Superior temporal gyrus (tissue), 1 donor: ENCODE data around the gene SETD5.

Experiments used
- DNase-seq: peaks from one replicate; pipeline ENCODE4 v3.0.0-alpha.2; 2016; ENCODE audit errors: extremely low spot score

The SETD5 gene, protein sequence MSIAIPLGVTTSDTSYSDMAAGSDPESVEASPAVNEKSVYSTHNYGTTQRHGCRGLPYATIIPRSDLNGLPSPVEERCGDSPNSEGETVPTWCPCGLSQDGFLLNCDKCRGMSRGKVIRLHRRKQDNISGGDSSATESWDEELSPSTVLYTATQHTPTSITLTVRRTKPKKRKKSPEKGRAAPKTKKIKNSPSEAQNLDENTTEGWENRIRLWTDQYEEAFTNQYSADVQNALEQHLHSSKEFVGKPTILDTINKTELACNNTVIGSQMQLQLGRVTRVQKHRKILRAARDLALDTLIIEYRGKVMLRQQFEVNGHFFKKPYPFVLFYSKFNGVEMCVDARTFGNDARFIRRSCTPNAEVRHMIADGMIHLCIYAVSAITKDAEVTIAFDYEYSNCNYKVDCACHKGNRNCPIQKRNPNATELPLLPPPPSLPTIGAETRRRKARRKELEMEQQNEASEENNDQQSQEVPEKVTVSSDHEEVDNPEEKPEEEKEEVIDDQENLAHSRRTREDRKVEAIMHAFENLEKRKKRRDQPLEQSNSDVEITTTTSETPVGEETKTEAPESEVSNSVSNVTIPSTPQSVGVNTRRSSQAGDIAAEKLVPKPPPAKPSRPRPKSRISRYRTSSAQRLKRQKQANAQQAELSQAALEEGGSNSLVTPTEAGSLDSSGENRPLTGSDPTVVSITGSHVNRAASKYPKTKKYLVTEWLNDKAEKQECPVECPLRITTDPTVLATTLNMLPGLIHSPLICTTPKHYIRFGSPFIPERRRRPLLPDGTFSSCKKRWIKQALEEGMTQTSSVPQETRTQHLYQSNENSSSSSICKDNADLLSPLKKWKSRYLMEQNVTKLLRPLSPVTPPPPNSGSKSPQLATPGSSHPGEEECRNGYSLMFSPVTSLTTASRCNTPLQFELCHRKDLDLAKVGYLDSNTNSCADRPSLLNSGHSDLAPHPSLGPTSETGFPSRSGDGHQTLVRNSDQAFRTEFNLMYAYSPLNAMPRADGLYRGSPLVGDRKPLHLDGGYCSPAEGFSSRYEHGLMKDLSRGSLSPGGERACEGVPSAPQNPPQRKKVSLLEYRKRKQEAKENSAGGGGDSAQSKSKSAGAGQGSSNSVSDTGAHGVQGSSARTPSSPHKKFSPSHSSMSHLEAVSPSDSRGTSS (N-terminal part only)

DNA sequence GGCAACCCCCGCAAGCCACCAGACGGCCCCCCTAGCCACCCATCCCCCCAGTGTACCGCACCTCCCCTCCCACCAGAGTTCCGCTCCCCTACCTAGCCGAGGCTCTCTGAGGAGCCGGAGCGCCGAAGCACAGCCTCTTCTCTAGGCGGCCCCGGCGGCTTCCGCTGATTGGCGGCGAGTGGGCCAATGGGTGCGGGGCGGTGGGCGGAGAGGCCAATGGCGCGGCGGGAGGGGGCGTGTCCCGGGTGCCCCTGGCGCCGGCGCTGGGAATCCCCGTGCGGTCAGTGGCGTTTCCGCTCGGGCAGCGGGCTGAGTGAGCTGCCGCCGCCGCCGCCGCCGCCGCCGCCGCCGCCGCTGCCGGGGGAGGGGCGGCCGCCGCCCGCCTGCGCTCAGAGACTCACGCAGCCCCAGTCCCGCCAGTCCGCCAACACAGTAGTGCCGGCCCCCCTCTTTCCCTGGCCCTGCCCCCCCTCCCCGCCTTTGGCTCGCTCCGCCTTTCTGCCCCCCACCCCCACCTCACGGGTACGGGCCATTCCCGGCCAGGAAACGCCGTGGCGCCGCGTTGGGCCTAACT is at the start of gene SETD5:
Gene SETD5, plus strand, starts transcription at position 284 of the 574 bp plus-strand sequence. CDS start 31,324 bp downstream, outside the sequence.
- peak; percentile 95 for DNase-seq

DNA sequence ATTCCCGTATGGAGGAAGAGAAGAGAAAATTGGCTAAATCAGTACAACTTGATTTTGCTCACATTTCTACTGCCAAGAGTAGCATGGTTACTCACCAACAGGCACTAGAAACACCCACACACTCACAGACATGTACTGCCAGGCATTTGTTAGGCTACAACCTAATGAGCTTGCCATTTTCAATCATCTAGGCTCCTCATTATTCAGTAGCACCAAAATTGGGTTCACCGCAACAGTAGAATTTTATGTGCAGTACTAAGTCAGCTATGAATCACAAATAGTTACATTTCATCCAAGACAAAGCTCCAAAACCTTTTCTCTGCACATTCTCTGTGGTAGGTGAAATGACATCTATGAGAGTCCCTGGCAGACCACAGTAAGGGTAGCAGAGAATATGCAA is 49.5 kb upstream of the SETD5 start:
- peak; percentile 56 for DNase-seq

DNA sequence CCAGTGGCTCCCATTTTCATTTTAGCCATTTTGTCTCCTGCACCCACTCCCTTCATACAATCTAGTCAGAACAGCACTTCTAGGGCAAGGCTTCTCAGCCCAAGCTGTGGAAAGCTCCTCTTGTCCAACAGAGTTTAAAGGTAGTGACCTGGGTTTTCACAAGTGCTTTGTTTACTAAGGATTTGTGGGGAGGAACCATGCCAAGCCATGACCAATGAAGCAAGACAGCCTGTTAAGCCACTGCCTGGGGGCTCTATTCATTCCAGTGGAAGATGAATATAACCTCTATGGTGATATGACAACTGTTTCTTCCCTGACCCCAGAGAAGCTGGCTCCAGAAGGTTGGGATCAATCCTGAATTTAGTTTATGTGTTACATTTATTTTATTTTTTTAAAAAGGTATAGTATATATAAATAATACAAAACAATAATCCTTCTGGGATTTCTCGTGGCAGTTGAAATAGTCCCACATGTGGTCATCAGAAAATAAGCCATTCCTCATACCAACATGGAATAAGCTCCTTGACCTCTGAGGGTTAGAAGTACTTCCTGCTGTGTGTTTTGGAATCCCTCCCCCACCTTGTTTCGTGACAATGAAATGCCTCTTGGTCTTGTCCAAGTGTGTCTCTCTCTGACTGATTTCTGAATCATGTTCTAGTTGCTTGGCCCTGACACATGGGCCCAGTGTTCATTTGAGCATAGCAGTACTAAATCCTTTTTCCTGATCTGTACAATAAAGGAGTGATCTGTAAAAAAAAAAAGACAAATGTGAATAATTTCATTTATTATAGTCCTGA is 47.9 kb upstream of the SETD5 start:
- no peak for DNase-seq

DNA sequence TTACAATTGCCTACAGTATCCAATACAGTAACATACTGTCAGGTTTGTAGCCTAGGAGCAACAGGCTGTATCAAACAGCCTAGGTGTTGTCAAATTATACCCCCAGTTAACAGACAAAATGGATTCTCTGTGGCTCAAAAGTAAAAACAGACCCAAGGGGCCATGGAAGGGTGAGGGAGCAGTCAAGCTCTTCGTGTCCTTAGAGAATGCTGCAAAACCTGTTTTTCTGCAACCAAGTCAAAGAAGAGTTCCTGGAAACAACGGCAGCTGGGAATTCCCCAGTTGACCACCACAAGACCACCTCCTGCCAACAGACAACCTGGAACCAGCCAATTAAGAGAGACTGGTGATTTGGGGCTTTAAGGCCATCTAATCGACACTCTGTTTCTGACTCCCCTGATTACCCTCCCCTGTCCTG is 45.7 kb upstream of the SETD5 start:
- DNase-seq = no peak

DNA sequence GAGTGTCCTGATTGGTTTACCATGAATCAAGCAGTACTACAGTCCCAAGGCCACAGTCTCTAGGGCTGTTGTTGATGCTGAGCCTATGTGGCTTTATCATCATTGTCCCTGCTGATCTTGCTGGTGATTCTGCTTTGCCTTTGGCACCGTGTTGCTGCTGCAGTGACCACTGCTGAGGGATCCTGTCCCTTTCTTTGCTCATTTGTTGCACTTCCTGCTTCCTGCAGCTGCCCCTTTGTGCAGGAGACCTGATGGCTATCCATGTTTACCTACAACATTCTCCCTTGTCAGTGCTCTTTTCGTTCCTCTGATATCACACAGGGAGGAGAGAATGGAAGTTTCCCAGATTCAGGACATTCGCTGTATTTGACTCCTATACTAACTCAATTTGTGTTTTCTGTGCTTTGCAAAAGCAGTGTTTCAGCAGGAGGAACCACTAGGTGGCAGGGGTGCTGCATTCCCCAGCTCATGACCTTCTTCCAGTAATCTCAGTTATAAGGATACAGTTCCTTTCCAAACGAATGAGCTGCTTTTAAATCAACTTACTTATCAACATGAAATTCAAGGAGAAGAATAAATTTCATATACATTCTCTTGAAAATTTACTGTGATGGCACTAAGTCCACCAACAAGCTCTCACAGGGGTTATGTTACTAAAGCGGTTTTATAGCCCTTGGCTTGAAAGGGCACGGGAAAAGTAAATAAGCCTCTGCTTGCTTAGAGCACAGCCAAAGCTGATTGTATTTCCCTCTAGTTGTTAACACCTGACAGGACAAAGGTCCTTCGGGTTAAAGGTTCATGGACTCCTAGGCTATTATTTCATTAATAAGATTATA is 44.3 kb upstream of the SETD5 start:
- DNase-seq = peak; percentile 89

DNA sequence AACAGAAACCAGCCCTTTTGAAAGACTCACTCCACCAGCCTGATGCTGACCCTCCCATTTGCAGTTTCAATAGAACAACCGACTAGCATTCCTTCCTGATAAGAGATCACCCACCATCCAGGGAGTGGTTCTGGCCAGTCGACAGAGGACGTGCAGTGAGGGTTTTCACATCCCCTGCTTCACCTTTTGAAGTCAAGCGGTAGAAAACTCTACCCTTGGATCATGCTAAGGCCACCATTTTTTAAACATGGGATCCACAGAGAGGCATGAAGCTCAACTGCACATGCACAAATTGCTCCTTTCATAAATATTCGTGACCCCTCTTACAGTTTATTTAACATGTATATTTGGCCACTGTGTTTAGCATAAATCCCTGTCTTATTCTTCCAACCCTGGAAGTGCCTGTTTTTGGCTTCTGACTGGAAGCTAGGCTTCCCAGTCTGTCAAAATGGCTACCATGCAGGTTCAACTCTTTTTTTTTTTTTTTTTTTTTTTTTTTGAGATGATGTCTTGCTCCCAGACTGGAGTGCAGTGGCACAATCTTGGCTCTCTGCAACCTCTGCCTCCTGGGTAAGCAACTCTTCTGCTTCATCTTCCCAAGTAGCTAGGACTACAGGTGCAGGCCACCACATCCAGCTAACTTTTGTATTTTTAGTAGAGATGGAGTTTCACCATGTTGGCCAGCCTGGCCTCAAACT is 35.6 kb upstream of the SETD5 start:
- no peak for DNase-seq

DNA sequence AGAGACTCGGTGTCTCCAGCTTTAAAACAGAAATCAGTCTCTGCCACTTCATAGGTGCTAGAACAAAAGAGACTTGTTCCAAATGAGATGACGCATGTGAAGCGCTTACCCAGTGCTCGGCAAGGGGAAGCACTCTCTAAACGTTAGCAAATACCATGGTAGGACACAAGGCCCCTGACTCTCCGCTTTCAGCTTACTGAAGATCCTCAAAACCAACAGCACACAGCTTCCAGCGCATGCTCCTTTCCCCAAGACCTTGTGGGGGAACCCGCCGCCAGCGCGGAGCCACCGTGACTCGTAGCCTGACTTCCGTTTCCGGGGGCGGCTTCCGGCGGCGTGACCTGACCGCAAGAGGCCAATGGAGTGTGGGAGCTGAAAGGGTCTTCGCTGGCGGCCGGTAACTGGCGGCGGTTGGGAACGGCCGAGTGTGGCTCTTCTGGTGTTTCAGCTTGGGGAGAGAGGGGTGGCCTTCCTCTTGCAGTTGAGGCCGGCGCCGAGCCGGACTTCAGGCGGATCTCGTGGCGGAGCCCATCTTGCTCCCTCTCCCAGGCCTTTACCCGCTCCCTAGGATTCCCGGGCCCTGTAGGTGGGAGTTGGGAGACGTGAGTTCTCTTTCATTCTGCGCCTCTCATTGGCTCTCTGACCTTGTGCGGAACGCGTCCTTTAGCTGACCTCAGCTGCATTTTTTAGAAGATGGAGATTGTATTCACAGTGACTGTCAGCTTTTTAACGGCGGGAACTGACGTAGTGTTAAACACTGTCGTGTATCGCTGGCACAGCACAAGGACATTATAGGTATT is 34.5 kb upstream of the SETD5 start, which contains the start of gene THUMPD3:
Gene THUMPD3, plus strand, starts transcription at position 324 of the 800 bp plus-strand sequence. CDS start 2,015 bp downstream, outside the sequence.
- peak; percentile 95 for DNase-seq

DNA sequence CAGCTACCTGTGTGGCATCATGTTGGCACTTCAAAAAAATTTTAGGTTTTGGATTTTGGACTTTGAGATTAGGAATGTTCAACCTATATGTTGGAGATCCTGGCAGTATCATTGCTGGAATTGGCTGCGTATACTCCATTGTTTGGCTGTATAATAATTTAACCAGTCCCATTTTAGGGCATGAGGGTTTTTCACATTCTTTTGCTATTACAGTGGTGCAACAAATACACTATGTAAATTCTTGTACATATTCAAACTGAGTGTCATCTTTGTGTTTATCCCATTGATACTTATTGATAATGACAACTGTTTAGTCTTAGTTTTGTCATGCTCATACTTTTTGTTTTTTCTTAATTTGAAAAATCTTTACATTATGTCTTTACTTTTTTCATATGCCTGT is 27.9 kb upstream of the SETD5 start:
- DNase-seq = no peak

DNA sequence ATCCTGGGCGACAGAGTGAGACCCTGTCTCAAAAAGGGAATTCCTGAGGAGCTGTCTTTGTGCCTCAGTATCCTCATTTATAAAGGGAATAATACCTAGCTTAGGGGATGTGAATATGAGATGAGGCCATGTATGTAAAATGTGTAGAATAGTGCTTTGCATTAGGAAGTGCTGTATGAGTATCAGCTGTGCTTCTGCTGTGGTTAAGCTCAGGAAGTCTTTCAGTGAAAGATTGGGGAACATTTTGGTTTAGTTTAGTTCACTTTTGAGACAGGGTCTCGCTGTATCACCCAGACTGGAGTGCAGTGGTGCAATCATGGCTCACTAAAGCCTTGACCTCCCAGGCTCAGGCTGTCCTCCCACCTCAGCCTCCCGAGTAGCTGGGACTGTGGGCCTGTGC is 23.9 kb upstream of the SETD5 start:
- DNase-seq = no peak

DNA sequence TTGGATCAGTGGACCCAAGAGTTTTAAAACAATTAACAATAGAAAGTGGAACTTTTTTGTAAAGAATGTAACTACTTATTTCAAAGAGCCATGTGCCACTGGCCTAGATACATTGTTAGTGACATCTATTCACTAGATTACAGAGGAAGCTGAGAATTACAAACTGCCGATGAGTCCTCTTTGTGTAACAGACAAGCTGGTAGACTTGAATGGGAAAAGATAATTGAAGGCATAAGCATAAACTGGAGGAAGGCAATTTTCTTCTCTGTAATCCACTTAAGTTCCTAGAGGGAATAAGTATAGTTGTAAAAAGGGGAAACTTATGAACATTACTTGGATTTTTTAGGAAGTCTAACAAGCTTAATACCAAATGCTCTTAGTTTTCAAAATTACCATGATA is 19.4 kb upstream of the SETD5 start:
- no peak for DNase-seq

DNA sequence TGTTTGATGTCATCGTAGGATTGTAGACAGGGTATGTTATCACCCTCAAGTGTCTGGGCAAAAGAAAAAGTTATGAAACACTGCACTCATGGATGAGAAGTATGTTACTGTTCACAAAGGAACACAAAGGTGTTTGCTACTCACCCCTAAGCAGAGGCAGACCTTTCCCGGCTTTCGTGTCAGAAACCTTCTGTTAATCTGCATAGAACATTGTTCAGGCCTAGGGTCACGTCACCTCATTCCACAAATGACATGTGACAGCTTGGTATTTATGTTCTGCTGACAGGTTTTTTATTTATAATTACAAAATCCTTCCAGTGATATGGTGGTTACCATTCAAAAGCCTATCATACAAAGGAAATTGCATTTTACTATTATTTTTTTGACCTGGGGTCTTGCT is 18.1 kb upstream of the SETD5 start:
- DNase-seq = no peak

DNA sequence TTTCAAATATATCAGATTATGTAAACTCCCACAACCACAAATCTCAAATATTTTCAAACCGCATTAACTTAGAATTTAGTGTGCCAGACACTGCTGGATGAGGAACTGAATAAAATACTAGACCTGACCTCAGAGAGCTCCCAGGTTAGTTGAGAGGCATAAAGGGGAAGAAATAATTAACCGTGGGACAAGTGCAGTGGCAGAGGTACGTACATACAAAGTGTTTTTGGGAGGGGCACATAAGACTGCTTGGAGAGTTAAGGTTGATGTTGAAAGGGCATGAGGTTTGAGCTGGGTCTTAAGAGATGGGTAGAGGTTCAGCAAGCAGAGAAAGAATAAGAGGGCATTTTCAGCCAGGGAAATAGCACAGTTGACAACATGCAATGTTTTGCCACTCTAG is 17.4 kb upstream of the SETD5 start:
- no peak for DNase-seq

DNA sequence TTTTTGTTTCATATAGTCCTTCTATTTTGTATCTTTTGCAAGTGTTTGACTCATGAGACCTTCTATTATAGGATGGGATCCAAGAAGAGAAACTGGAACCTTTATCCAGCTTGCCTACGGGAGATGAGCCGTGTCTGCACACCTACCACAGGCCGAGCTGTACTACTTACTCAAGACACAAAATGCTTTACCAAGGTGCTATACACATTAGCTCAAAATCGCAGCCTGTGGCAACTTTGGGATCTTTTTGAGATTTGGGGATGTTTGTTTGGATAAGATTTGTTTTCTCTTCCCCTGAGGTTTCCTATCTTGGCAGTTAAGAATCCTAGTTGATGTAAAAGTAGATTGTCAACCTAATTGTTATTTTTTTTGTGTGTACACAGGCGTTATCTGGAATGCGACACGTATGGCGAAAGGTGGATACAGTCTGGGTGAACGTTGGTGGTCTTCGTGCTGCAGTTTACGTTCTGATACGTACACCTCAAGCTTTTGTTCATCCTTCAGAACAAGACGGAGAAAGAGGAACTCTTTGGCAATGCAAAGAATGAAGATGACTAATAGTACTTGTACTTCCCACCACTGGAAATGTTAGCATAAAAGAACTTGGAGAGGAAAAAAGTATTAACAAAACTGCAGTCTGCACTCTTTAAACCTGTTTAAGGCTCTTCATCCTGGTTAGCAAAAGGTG is 13.1 kb upstream of the SETD5 start:
- DNase-seq = no peak

DNA sequence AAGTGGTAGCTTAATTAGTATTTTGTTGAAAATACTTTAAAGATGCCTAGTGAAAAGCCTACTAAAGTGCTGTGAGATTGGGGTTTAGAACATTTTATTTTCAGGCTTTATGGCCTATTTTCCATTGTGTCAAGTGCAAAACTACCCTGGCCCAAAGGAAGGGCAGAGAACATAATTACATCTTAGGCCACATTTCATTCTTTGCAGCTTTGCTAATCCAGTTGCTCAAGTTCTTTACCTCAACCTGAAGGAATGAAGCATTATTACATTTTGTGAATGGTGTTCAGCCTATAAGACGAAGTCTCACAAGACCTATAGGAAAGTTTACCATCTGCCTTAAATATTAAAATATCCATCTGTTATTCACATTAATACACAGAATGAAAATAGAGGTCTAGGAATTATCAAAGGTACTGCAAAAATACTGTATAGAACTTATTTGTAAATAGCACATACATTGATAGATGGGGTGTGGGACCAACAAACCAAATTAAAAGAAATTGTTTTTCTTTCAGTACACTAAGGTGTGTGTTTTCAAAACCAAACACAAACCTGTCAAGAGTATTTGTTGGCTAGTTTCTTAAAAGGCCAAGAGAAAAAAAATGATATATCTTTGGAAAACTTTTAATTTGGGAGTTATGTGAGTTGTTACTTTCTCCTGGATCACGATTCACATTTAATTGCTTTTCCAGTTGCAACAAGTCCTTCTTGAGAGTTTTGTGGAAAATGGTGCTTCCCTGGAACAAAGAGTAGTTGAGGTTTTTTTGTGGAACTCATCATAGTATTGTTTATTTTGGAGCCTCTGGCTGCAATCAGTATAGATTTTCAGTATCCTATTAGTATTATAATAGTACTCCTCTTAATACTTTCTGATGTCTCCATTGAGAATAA is 12.0 kb upstream of the SETD5 start:
- DNase-seq = no peak

DNA sequence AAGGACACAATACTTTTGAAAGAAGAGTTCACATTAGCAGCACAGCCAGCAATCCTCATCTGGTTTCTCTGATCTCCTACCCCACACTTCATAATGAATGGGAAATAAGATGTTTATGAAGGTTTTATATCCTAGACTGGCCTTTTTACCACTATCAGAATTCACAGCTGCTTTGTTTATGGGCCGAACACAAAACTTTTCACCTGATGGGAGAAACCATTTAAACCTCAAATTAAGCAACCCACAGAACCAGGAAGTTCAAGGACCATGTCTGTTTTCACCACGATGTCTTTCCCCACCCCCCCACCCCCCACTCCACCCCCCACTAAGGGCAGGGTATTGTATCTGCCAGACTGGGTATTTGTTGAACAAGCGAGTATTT is 11.3 kb upstream of the SETD5 start:
- DNase-seq = no peak

DNA sequence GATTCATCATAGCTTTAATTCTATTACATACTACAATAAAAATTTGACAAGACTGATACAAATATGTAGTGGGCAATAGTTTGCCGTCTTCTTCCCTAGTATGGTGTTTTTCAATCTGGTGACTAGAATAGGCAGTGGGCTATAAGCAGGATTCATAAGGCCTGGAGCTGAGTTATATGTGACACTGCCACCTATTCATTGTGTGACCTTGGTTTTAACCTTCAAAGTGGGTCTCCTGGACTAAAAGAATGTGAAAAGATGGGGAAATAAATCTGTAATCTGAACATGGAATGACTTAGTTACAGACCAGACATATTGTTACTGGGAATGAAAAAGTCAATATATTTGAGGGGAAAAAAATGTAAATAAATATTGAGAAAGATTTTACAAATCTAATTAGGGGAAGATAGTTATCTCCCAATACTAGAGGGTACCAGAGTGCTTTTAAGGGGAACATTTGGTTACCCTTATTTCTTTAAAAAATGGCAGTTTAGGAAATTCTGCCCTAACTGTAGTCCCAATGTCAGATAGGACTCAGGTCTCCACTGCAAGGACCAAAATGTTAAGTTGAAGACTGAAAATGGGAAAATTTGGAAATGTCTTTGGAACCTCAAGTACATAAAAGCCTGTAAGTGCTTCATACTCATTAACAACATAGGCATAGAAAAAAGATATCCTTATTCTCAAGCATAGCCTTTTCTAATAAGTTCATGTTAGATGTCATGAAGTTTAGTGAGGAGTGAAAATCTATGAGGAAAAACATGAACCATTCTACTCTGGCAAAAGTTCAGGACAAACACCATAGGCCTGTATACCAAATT is 10.7 kb upstream of the SETD5 start:
- no peak for DNase-seq
